GM18511 (cell line): Measurements from ENCODE around the gene HES7.

Experiments
- ATAC-seq: cut with Tn5 transposase; IDR thresholded peaks from one replicate; pipeline ENCODE4 v1.9.1; 2021; ENCODE audit warnings: mild to moderate bottlenecking, moderate library complexity; ENCODE audit not compliant: unreplicated experiment

HES7 gene

GRCh38 chr17:8143581-8144400 lies 19.9 kb upstream of the HES7 start:
- ATAC-seq = no peak

- ATAC-seq = no peak
These were observed 19.1 kb upstream of the HES7 start for GRCh38 chr17:8142887-8143580.

- ATAC-seq = no peak
These were observed 18.4 kb upstream of the HES7 start for GRCh38 chr17:8142158-8142886.

- no peak for ATAC-seq
These were observed 17.8 kb upstream of the HES7 start for GRCh38 chr17:8141741-8142140.

- ATAC-seq = no peak
These were observed 17.1 kb upstream of the HES7 start for GRCh38 chr17:8141045-8141444.

- no peak for ATAC-seq
These were observed 16.4 kb upstream of the HES7 start for GRCh38 chr17:8140065-8141029.

- ATAC-seq = peak; percentile 82
These were observed 14.9 kb upstream of the HES7 start for GRCh38 chr17:8138672-8139371.

- no peak for ATAC-seq
These were observed 14.4 kb upstream of the HES7 start for GRCh38 chr17:8138374-8138671.

- ATAC-seq = no peak
These were observed 13.9 kb upstream of the HES7 start for GRCh38 chr17:8137645-8138373.

- no peak for ATAC-seq
These were observed 10.0 kb upstream of the HES7 start for GRCh38 chr17:8133941-8134340.

- ATAC-seq = no peak
These were observed 9.5 kb upstream of the HES7 start for GRCh38 chr17:8133399-8133798.

- no peak for ATAC-seq
These were observed 8.0 kb upstream of the HES7 start for GRCh38 chr17:8131844-8132441.

- no peak for ATAC-seq
These were observed 4.3 kb upstream of the HES7 start for GRCh38 chr17:8128125-8128784.

- no peak for ATAC-seq
These were observed 2.7 kb upstream of the HES7 start for GRCh38 chr17:8126491-8127066.

GRCh38 chr17:8125947-8126490 lies 2.1 kb upstream of the HES7 start:
- ATAC-seq = no peak

GRCh38 chr17:8125154-8125946 lies 1.4 kb upstream of the HES7 start:
- no peak for ATAC-seq
